ENCODE measurements around the gene MEF2C.

Gene MEF2C

DNA sequence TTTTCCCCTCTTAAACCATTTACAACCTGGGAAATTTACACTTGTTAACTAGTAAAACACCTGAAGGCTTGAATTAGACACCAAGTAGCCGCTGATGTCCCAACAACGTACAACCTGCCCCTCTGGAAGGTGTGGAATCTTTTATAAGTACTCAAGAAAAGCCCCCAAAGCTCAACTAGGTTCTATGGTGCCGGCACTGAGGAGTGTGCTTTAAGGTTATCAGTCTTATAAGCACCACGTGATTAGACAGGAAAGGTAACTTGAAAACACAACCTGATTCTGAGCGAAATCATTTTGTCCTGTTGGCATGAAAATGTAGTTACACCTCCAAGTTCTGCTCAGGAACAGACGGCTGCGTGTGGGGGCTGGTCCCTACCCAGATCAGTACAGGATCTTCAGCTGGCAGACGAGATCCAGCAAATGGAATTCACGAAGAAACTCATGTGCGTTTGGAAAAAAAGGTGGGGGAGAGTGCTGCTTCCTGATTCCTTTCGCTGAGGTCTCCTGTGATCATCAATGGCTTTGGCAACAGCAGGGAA, 195.5 kb downstream of the MEF2C start:
- no peak for DNase-seq (ENCODE audit: low read depth)

- no peak for DNase-seq (ENCODE audit: low read depth)
Observed at GRCh38 chr5:88686726-88687125, 196.3 kb downstream of the MEF2C start.

GRCh38 chr5:88685591-88686541, 197.1 kb downstream of the MEF2C start:
- DNase-seq (ENCODE audit: low read depth): no peak

DNA sequence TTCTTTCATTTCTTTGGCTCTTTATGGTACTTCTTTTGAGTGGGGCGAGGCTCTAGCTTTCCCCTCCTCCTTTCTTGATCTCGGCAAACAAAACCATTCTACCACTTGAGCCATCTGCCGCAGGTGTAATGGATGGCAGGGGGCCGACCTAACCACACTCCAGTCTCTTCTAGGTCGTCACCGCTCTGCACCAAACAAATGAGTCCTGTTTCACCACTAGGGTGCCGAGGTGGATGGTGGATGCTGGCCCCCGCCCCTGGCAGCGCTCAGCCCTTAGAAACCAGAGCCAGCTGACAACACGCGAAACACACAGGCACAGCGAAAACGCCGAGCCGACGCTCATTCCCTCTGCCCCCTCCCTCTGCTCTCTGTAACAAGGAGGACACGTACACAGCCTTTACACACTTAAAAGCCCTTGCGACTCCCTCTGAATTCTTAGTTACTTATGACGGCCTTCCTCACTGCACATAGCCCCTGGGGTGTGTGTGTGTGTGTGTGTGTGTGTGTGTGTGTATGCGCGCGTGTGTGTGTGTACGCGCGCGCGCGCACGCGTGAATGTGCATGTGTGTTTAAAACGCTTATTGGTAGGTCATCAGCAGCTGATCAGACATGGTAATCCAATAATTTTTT, 199.4 kb downstream of the MEF2C start:
- DNase-seq (ENCODE audit: low read depth): no peak

DNA sequence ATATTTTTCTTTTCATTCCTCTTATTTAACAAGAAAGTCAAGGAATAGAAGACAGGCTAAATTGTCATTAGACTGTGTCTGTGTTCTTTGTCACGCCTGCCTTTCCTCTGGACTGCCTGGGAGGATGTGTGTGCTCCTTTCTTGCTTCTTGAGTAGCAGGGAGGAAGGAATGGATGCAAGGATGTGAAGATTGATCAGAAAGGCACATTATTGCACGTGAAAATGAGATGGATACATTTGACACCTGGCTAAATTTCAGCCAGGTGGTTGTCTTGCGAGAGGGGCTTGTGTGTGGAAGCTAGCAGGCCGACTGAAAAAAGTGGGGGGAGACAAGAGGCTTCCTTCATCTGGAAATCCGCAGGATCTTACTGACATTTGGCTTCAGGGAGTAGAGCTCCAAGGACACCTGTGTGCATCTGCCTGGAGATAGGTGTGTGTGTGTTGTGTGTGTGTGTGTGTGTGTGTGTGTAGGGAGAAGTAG, 200.1 kb downstream of the MEF2C start:
- DNase-seq (ENCODE audit: low read depth): no peak

- DNase-seq (ENCODE audit: low read depth): no peak
Observed at GRCh38 chr5:88682131-88682530, 200.9 kb downstream of the MEF2C start.

DNA sequence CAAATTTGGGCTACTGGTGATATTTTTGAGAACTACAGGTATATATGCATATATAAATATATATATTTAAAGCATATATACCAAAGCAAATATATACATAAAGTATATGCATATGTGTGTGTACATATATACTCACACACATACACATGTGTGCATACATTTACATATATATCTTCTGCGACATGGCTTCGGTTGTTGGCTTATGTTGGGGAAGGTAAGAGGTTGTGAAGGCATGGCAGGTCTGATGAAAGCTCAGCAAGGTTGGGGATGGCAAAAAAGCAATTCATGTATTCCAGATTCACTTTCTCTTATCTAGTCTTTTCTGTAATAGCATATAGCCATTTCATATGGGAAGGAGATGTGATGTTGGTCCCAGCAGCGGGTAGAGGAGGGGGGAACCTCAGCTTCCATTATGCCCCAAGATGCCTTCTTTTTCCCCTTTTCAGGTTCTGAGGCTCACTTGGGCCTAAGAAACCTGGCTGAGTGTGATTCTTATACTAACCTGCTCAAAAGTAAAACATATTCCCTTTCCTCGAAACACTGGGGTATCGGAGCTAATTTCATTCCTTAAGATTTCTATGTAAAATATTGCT, 201.7 kb downstream of the MEF2C start:
- no peak for DNase-seq (ENCODE audit: low read depth)

DNA sequence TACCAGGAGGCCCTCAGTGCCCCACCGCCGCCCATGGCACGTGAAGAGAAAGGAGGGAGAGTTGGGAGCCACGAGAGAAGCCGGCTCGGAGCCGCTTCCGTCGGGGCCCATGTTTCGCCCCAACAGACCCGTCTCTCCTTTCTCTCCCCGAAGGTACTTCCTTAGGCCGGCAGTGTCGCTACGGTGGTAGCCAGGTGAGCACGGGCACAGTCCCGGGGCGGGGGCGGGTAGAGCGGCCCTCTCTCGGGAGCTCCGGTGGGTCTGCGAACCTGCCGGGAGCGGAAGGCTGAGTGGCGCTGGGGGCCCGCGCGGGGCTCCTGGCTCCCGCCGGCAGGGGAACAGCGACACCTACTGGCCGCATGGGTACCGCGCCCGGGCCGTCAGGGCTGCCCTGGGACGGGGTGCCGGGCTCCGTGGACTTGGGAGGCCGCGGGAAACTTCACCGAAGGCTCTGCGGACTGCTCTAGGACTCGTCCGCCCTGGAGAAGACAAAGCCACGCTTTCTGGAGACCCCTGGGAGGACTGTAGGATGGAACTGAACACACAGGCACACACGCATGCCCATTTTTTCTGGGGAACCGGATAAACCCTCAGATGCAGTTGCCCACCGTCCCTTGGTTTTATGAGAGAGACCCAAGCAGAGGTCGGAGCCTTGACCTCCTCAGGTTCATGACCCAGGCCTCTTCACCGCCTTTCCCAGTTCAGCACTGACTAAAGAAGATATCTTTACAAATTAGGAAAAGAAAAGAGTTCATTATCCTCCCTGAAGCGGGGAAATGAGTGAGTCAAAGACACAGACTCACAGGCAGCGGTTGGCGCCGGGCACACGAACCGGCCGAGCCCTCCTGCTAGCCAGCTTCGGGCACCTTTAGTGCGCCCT, 202.5 kb downstream of the MEF2C start:
- DNase-seq (ENCODE audit: low read depth): peak; percentile 75

- no peak for DNase-seq (ENCODE audit: low read depth)
Observed at GRCh38 chr5:88679638-88680037, 203.3 kb downstream of the MEF2C start.

DNA sequence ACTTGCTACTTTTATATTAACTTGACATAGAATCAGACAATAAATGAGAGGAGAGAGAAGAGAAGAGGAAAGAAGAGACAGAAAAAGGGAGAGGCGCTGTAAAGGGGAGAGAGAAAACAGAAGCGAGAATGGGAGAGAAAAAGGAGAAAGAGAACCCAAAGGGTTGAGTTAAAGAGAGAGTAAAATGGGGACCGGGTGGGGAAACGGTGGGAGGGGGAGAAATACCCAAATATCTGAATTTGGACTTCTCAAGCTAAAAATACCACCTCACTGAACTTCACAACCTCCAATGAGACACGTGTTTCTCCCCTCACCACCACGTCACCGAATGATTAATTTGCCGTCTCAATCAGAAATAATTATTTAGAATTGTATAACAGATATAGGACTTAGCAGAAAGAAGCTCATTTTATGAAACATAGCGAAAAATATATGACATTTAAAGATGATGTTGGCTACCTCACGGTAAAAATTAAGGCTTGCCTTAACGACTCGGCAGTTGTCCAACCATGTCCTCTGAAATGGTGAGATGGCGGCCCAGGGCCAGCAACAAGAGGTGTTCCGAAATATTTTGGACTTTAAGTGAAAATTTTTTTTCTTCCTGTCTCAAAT, 204.1 kb downstream of the MEF2C start:
- no peak for DNase-seq (ENCODE audit: low read depth)

- DNase-seq (ENCODE audit: low read depth): no peak
Observed at GRCh38 chr5:88677943-88678769, 204.8 kb downstream of the MEF2C start.

DNA sequence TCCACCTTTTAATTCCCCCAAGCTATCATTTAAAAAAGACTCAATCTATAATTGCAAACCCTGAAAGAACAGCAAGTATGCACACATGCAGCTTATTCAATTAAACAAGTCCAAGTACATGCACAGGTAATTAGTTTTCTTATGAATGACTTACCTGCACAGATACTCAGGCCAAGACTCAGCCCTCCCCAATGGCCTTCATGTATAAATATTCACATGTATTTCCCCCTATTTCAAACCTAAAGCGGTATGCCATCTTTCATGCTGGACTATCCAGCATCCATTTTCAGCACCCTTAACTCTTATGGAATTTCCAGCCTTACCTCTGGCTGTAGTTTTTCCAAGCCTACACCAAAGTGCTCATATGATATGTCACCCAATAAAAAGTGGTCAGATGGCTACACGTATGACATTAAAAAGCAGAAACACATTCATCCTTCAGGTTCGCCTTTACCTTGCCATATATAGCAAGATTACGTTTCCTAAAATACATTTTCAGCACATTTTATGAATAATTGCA, 205.5 kb downstream of the MEF2C start:
- DNase-seq (ENCODE audit: low read depth): no peak

- no peak for DNase-seq (ENCODE audit: low read depth)
Observed at GRCh38 chr5:88676637-88677375, 206.2 kb downstream of the MEF2C start.

- no peak for DNase-seq (ENCODE audit: low read depth)
Observed at GRCh38 chr5:88675708-88676636, 207.0 kb downstream of the MEF2C start.

- no peak for DNase-seq (ENCODE audit: low read depth)
Observed at GRCh38 chr5:88675168-88675707, 207.7 kb downstream of the MEF2C start.

DNA sequence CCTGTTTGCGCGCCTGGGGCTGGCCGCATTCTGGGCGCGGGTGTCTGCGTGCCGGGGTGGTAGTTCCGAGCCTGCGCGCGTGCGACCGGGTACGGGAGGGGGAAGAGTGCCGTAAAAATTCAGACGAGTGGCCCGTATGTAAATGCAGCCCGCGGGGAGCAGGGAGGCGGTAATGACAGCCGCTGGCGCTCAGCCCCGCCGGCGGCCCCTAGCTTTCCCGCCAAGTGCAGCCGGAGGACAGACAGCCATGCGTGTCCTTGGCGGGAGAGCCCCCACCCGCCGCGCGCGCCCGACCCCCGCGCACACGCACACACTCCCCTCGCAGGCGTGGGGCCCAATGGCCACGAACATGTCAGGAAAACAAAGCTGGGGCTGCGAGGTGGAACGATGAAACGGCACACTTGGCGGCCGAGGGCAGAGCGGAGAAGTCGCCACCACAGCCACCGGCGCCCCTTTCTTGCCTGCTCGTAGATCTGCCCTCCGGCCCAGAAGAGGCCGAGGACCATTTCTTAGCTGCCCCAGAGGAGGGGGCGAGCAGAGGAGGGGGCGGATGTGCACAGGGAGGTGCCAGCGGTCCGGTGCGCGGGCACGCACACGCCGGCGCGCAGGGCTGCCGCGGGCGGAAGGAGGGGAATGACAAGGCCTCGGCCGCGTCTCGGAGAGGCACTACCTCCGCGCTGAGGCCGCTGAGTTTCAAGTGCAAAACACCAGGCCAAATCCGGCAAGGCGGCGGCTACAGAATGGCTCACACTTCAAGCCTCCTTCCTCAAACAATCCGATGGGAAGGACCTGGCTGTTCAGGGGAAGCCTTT, 208.4 kb downstream of the MEF2C start:
- no peak for DNase-seq (ENCODE audit: low read depth)
